ENCODE results near the gene DLGAP1.

Gene DLGAP1

DNA sequence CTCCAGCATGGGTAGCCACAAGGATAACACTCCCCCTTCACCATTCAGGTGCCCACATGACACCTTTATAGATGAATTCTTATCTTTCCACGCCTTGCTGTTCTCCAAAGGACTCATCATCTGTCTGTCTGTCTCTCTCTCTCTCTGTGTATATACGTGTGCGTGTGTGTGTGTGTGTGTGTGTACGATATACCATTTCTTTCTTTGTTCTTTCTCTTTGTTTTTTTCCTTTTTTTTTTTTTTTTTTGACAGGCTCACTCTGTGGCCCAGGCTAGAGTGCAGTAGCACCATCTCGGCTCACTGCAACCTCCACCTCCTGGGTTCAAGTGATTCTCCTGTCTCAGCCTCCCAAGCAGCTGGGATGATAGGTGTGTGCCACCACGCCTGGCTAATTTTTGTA lies 98.2 kb downstream of the DLGAP1 start:
- Histone ChIP-seq H3K4me3 (ENCODE audit: low read depth, low read length) (no peak overlapping the region), H3K36me3 (ENCODE audit: control insufficient read depth in 2 of 2, insufficient read depth in 1 of 2, low read length in 2 of 2) (no peaks in the 10 kb centered on the region), H3K9me3 (ENCODE audit: control insufficient read depth, insufficient read depth, low read depth, low read length) (no peaks in the 10 kb centered on the region), H3K27ac (ENCODE audit: extremely low read depth, low read depth, low read length) (no peak overlapping the region), H3K4me1 (ENCODE audit: control insufficient read depth, insufficient read depth, low read length) (no peaks in the 10 kb centered on the region)
- ChIA-PET POLR2A (no interaction called here), CTCF (no interaction called here)
- TF ChIP-seq, protein P1, sequence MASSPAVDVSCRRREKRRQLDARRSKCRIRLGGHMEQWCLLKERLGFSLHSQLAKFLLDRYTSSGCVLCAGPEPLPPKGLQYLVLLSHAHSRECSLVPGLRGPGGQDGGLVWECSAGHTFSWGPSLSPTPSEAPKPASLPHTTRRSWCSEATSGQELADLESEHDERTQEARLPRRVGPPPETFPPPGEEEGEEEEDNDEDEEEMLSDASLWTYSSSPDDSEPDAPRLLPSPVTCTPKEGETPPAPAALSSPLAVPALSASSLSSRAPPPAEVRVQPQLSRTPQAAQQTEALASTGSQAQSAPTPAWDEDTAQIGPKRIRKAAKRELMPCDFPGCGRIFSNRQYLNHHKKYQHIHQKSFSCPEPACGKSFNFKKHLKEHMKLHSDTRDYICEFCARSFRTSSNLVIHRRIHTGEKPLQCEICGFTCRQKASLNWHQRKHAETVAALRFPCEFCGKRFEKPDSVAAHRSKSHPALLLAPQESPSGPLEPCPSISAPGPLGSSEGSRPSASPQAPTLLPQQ (tag by site-specific recombination; IDR thresholded peaks at IDR 0.05), result no peak
- TF ChIP-seq ZNF658 (tag by site-specific recombination; IDR thresholded peaks at IDR 0.05) (no peak), ZNF16 (tag by site-specific recombination; IDR thresholded peaks at IDR 0.05; ENCODE audit: low read depth) (no peak), ZNF24 (tag by site-specific recombination; IDR thresholded peaks at IDR 0.05) (no peak), SETDB1 (IDR thresholded peaks at IDR 0.05; ENCODE audit: insufficient read length, low read length) (no peak), ZNF521 (tag by site-specific recombination; IDR thresholded peaks at IDR 0.05) (no peak), ZNF404 (tag by site-specific recombination; IDR thresholded peaks at IDR 0.05) (no peak), ZNF555 (tag by site-specific recombination; conservative IDR thresholded peaks at IDR 0.05) (no peak), ZNF621 (tag by site-specific recombination; IDR thresholded peaks at IDR 0.05) (no peak), ZNF473 (tag by site-specific recombination; IDR thresholded peaks at IDR 0.05) (no peak), ZNF133 (tag by site-specific recombination; IDR thresholded peaks at IDR 0.05) (no peak), ZNF677 (tag by site-specific recombination; IDR thresholded peaks at IDR 0.05) (no peak), YY2 (tag by site-specific recombination; IDR thresholded peaks at IDR 0.05) (no peak), ZNF610 (tag by site-specific recombination; IDR thresholded peaks at IDR 0.05; ENCODE audit: borderline replicate concordance) (no peak)
- TF ChIP-seq, protein P2, sequence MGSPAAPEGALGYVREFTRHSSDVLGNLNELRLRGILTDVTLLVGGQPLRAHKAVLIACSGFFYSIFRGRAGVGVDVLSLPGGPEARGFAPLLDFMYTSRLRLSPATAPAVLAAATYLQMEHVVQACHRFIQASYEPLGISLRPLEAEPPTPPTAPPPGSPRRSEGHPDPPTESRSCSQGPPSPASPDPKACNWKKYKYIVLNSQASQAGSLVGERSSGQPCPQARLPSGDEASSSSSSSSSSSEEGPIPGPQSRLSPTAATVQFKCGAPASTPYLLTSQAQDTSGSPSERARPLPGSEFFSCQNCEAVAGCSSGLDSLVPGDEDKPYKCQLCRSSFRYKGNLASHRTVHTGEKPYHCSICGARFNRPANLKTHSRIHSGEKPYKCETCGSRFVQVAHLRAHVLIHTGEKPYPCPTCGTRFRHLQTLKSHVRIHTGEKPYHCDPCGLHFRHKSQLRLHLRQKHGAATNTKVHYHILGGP (tag by site-specific recombination; IDR thresholded peaks at IDR 0.05), result no peak
- TF ChIP-seq, protein P3, sequence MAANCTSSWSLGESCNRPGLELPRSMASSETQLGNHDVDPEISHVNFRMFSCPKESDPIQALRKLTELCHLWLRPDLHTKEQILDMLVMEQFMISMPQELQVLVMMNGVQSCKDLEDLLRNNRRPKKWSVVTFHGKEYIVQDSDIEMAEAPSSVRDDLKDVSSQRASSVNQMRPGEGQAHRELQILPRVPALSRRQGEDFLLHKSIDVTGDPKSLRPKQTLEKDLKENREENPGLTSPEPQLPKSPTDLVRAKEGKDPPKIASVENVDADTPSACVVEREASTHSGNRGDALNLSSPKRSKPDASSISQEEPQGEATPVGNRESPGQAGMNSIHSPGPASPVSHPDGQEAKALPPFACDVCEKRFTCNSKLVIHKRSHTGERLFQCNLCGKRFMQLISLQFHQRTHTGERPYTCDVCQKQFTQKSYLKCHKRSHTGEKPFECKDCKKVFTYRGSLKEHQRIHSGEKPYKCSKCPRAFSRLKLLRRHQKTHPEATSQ (tag by site-specific recombination; IDR thresholded peaks at IDR 0.05), result no peak

DNA sequence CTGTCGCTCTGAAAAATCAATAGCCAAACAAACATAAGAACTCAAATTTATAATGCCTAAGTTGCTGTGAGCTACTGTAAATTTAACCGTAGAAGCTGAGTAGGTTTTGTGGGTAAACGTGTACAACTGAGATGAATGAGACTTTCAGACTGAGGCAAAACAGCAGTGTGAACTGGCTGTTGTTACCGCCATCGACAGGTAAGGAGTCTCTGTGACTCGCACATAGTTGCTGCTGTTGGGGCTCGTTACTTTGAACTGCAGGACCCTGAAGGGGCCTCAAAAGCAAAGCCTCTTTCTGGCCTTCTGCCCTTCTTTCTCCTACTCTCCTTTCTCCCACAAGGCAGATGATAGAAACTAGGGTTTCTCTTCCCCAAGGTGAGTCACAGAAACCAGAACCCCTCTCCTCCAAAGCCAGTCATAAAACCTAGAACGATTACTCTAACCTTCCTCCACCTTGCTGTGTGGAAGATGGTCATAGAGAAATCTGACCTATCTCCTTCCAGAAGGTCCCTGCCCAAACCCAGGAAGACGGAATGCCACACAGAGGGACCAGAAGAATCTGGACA lies 101.2 kb downstream of the DLGAP1 start:
- no peak overlapping the region for H3K27ac ChIP-seq (ENCODE audit: extremely low read depth, low read depth, low read length)
- H3K9me3 ChIP-seq (ENCODE audit: control insufficient read depth, insufficient read depth, low read depth, low read length), result no peaks in the 10 kb centered on the region
- POLR2A ChIA-PET, result no interaction called here
- H3K4me1 ChIP-seq (ENCODE audit: control insufficient read depth, insufficient read depth, low read length), result no peaks in the 10 kb centered on the region
- CTCF ChIA-PET, result interaction anchor here (0.6 to 0.7 kb wide), 2 partner anchors 248 to 1422 kb away, joined by 3 read pairs; no protein-coding TSS in a partner anchor
- H3K36me3 ChIP-seq (ENCODE audit: control insufficient read depth in 2 of 2, insufficient read depth in 1 of 2, low read length in 2 of 2), result no peaks in the 10 kb centered on the region
- H3K4me3 ChIP-seq (ENCODE audit: low read depth, low read length), result no peak overlapping the region
- TF ChIP-seq ZNF837 (tag by site-specific recombination; IDR thresholded peaks at IDR 0.05), result no peak
- TF ChIP-seq ZNF654 (tag by site-specific recombination; IDR thresholded peaks at IDR 0.05; ENCODE audit: low read depth), result no peak
- no peak for TF ChIP-seq ZNF211 (tag by site-specific recombination; IDR thresholded peaks at IDR 0.05; ENCODE audit: low read depth)
- TF ChIP-seq, protein P4, sequence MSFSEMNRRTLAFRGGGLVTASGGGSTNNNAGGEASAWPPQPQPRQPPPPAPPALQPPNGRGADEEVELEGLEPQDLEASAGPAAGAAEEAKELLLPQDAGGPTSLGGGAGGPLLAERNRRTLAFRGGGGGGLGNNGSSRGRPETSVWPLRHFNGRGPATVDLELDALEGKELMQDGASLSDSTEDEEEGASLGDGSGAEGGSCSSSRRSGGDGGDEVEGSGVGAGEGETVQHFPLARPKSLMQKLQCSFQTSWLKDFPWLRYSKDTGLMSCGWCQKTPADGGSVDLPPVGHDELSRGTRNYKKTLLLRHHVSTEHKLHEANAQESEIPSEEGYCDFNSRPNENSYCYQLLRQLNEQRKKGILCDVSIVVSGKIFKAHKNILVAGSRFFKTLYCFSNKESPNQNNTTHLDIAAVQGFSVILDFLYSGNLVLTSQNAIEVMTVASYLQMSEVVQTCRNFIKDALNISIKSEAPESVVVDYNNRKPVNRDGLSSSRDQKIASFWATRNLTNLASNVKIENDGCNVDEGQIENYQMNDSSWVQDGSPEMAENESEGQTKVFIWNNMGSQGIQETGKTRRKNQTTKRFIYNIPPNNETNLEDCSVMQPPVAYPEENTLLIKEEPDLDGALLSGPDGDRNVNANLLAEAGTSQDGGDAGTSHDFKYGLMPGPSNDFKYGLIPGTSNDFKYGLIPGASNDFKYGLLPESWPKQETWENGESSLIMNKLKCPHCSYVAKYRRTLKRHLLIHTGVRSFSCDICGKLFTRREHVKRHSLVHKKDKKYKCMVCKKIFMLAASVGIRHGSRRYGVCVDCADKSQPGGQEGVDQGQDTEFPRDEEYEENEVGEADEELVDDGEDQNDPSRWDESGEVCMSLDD (tag by site-specific recombination; IDR thresholded peaks at IDR 0.05), result no peak
- no peak for TF ChIP-seq WT1 (tag by site-specific recombination; IDR thresholded peaks at IDR 0.05)
- TF ChIP-seq, protein P5, sequence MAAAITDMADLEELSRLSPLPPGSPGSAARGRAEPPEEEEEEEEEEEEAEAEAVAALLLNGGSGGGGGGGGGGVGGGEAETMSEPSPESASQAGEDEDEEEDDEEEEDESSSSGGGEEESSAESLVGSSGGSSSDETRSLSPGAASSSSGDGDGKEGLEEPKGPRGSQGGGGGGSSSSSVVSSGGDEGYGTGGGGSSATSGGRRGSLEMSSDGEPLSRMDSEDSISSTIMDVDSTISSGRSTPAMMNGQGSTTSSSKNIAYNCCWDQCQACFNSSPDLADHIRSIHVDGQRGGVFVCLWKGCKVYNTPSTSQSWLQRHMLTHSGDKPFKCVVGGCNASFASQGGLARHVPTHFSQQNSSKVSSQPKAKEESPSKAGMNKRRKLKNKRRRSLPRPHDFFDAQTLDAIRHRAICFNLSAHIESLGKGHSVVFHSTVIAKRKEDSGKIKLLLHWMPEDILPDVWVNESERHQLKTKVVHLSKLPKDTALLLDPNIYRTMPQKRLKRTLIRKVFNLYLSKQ (tag by site-specific recombination; IDR thresholded peaks at IDR 0.05; ENCODE audit: borderline replicate concordance), result no peak
- no peak for TF ChIP-seq SP7 (tag by site-specific recombination; IDR thresholded peaks at IDR 0.05)
- TF ChIP-seq, protein P6, sequence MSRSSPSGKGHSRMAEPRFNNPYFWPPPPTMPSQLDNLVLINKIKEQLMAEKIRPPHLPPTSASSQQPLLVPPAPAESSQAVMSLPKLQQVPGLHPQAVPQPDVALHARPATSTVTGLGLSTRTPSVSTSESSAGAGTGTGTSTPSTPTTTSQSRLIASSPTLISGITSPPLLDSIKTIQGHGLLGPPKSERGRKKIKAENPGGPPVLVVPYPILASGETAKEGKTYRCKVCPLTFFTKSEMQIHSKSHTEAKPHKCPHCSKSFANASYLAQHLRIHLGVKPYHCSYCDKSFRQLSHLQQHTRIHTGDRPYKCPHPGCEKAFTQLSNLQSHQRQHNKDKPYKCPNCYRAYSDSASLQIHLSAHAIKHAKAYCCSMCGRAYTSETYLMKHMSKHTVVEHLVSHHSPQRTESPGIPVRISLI (tag by site-specific recombination; IDR thresholded peaks at IDR 0.05), result no peak
- no peak for TF ChIP-seq BCL11A (tag by site-specific recombination; IDR thresholded peaks at IDR 0.05; ENCODE audit: low read depth)
- no peak for TF ChIP-seq ZNF830 (tag by site-specific recombination; IDR thresholded peaks at IDR 0.05; ENCODE audit: low read depth)
- no peak for TF ChIP-seq GLI2 (tag by site-specific recombination; IDR thresholded peaks at IDR 0.05; ENCODE audit: borderline replicate concordance, low read depth)
